Myocyte (in vitro differentiated cells): ENCODE results near the gene BRCA2. TPM values are rescaled to one million over a fixed set of nuclear protein-coding genes. Genes with fewer than 3 reads are reported as not detected.
A peak's percentile ranks its signal among the peaks of the same experiment; 100 is the strongest.

Source experiments
- DNase-seq: peaks from one replicate; pipeline ENCODE4 v3.0.0-alpha.2; 2012; ENCODE audit warnings: low read depth
- total RNA-seq: library from RNA; depleted of rRNA; stranded (reverse); fragments of >200 nt; gene quantifications from 2 replicates; pipeline ENCODE4 v1.2.3, GENCODE V29; 2014

Gene BRCA2
- total RNA-seq, 1 donor from 2014 or later: 1.9 TPM

GRCh38 chr13:32428581-32429432 lies 113.5 kb downstream of the BRCA2 start:
- no peak for DNase-seq

GRCh38 chr13:32429433-32429909 lies 114.2 kb downstream of the BRCA2 start:
- DNase-seq: no peak

DNA sequence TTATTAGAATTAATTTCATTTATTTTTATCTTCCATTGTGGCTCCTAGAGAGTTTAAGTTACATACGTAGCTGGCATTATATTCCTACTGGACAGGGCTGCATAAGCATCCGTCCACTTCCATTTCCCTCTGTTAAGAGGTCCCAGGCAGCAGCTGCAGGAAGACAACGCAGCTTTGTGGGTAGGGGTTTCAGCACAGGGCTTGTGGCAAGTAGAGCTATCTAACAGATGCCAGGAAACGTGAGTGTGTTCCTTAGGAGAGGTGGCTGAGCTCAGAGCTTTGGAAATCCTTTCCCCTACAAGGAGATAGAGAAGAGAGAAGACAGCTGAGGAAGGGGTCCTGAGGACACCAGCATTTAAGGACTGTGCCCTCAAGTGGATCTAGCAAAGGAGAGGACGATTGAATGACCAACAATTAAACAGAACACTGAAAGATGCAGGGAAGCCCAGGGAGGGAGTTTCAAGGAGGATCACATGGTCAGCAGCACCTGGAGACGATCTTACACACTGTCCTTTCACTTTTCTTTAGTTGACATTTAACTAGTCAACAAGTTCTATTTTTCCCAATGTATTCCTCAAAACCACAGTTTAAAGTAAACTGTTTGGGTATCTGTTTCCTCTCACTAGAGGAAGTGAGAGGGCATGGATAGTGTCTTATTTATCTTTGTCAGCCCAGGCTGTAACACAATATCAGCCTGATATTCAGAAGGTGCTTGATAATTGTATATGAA lies 114.9 kb downstream of the BRCA2 start:
- DNase-seq: peak; percentile 92

DNA sequence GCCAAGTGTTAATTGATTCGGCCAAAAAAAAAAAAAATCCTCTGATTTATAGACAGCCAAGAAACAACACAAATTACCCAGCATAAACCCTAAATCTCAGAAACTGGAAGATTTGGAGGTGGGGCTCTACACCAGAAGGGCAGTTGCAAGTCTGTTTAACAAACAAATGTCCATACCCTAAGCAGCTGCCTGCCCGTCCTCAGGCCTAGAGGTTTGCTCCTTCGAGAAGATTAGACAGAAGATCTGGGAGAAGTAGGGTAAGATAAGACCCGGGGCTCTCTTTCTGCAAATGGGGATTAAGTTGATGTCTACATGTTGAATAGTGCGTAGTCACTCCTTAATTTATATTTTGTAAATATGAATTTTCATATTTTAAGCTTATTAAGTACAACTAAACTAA lies 116.1 kb downstream of the BRCA2 start:
- no peak for DNase-seq

DNA sequence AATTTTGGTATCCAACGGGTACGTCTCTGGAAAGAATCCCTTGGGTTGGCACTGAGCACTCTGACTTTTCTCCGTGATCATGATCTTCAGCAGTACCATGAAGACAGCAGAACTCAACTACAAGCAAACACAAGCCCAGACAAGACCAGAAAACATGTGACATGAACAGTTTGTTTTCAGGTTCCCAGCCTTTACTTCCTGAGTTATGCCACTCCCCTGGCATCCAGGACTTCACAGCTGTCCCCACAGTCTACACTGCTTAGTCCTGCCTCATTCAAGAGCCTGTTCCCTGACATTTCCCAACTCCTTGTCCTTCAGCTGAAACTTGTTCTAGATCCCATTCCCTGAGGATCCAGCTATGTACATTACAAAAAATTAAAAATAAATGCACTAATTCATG lies 117.5 kb downstream of the BRCA2 start:
- peak; percentile 78 for DNase-seq

- no peak for DNase-seq
These were observed 123.6 kb downstream of the BRCA2 start for GRCh38 chr13:32438871-32439270.

DNA sequence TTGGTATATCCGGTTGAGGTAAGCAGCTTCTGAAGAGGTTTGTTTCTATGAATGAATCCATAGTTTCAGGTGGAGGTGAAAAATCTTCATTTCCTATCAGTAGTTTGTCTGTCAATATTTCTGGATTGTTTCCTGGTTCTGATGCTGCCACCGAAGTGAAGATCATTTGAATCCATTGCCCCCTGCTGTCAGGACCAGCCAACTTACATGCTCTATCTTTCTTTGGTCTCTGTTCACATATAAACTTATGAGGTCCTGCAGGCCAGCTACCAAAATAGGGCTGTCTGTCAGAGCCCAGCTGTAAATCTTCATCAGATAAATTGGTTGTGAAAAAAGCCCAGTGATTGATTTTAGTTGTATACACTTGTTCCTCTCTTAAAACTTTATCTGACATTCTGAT lies 127.8 kb downstream of the BRCA2 start:
- no peak for DNase-seq

- peak; percentile 62 for DNase-seq
These were observed 130.2 kb downstream of the BRCA2 start for GRCh38 chr13:32445461-32445860.

- no peak for DNase-seq
These were observed 130.9 kb downstream of the BRCA2 start for GRCh38 chr13:32446220-32446619.

- no peak for DNase-seq
These were observed 131.6 kb downstream of the BRCA2 start for GRCh38 chr13:32446773-32447465.

DNA sequence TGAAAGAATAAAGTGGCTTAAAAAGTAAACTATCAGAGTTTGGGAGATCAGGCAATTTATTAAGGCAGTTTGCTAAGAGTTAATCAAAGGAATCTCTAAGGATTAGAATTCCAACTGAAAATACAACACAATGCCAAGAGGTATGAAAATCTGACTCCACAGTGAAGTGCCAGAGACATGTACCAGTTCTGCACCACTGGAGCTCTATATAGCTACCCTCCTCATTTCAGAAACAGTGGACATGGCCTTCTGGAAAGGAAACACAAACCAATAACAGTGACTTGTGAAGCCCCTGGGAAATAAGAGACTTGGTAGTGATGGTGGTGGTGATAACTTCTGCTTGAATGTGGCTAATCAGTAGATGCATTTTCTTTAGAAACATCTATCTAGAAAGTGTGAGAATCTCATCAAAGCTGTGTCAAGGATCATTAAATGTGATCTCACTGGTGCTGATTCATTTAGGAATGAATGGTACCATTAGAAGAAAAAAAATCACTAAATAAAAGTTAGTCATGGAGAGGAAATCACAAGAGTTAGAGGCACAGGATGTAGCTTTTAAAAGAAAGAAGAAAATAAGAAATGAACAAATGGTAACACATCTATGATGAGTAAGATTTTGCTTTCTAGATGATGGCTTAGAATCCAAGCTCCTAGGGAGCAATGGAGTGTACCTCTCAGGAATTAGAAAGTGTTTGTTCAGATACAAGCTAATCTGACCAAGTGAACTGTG lies 132.8 kb downstream of the BRCA2 start:
- DNase-seq: no peak

DNA sequence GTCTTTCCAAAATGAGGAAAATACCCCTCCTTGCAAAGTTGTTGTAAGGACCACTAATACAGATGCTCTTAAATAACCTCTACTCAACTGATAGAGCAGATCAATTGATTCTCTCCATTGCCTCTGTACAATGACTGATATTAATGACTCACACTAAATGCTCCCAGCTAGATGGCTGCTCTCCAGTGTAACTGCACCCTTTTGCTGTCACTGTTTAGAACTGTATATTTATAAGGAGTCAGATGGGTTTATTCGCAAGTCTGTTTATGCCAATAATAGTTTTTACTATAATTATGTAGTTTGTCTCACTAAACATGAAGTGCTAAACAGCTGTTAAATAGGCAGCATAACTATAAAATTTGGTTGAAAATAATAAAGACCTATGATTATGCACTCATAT lies 133.7 kb downstream of the BRCA2 start:
- no peak for DNase-seq

Other genes starting within 250 kb of the BRCA2 start
- not detected in 2 replicates for gene ZAR1L, start 145 bp upstream of the BRCA2 start, total RNA-seq
- gene N4BP2L1, start 112.6 kb downstream of the BRCA2 start, total RNA-seq: 2.4 and 5.9 TPM in 2 replicates
- 218 and 400 TPM in 2 replicates for gene N4BP2L2, start 223.3 kb downstream of the BRCA2 start, total RNA-seq